Measurements from ENCODE around the gene TMOD2.
A peak's percentile ranks its signal among the peaks of the same experiment; 100 is the strongest.

Gene TMOD2

DNA sequence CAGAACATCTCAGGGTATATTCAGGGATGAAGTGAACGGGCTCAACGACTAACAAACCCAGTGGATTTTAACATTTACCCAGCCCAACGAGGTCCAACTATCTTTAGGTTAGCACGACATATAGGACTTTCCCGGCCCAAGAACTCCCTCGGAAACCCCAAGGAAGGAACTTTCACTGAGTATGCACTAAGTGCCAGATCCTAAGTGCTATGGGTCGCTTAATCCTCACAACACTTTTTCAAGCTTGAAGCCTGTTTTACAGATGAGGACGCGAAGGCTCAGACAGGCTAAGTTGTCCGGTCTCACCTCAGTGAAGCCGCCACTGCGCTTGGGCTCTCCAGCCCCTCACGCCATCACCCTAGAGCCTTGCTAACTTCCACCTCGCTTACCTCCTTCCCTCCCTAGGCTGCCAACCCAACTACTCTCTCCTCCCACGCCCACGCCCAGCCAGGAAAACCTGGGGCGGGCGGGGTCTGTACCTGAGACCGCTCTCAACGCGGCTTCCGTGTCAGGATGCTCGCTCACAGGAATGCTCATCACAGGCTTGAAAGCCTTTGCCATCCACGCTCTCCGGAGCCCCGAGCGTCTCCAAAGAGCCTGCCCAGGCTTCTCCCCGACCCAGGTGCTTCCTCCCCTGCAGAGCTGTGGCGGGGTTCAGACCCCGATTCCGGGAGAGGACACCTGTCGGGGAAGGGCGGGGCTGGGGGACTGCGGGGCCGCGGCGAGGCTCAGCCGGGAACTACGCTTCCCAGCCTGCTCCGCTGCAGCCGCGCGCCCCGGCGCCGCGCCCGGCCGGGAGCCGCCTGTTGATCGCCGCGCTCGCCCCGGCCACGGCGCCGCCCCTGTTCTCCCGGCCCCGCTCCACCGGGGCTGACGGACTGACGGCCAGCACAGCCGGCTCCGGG is at the start of gene TMOD2:
Gene TMOD2, plus strand, starts transcription at position 806 of the 905 bp plus-strand sequence. CDS start 14,845 bp downstream, outside the sequence.
- DNase-seq (ENCODE audit: low spot score): peak; percentile 71

DNA sequence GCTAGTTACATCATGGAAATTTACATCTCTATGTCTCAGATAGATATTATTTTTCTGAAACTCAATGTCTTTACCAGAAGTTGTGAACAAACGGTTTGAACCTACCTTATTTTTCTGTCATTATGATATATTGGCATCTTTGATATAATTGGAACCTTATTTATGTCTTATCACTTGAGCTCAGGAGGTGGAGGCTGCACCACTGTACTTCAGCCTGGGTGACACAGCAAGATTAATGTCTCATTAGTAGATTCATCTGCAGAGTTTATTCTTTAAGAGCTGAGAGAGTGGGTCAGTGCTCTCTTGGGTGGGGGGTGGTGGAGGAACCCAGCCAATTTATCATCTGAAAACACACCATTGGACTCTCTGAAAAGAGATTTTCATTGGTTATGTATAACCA is 48.7 kb upstream of the TMOD2 start:
- DNase-seq (ENCODE audit: low spot score): no peak

DNA sequence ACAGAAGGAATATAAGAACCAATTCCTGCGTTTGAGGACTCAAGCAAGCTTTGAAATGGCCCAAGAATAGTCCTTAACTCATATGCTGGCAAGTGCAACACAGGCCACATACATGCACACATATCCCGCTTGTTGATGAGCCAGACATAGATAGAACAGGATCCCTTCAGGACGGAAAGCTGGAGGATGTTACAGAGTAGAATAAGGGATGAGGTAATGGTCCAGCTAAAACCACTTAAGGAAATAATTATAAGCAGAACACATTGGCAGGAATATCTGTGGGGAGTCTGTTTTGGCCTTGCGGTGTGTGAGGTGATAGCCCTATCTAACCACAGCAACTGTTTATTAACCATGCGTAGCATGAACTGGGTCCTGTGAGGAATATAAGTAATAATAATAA is 45.1 kb upstream of the TMOD2 start:
- DNase-seq (ENCODE audit: low spot score): no peak

DNA sequence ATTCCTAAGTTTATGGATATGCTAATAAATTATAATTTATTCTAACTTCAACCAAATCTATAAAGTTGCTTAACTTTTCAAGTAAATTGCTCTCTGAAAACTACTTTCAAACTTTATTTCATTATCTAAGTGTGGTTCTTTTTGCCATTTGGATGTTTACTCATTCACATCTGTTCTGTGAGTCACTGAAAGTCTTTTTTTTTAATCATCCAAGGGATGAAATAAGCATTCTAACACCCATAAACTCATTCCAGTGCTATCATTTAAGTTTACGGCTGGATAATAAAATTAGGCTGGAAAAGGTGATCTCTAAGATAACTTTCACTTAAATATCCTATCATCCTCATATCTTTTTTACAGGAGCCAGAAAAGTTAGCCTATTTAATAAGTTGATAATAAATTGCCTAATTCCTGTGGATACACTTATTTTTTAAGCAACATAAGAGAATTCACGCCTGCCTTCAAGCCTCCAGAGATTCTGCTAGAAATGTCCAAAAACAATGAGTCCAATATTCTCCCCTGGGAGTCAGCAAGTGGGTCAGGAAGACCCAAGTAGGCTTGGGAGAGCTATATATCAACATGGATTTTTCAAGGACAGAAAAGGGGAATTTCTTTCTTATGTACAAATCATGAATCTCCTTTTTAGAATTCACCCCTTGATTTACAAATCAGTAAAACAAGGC is 44.3 kb upstream of the TMOD2 start:
- DNase-seq (ENCODE audit: low spot score): no peak

DNA sequence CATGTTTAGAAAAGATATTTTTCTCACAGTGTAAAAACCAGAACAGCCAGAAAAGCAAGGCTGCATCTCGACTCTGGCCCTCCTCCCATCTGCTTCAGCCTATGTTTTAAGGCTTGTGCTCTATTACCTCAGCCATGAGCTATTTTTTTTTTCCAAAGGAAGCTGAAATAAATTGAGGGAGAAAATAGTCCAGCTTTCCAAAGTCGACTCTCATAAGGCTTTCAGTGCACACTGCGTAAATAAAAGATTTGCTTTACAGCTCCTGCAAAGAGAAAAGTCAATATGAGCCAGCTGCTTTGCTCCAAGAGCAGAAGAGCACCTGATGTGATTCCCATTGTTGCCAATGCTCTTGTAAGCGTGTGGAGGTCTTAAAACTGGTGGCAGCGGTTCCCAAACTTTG is 43.4 kb upstream of the TMOD2 start:
- no peak for DNase-seq (ENCODE audit: low spot score)

DNA sequence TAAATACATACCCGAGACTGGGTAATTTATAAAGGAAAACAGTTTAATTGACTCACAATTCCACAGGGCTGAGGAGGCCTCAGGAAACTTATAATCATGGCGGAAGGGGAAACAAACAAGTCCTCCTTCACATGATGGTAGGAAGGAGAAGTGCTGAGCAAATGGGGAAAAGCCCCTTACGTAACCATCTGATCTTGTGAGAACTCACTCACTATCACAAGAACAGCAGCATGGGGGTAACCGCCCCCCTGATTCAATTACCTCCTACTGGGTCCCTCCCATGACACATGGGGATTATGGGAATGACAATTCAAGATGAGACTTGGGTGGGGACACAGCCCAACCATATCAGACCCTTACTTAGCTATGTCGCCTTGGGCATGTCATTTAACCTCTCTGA is 42.4 kb upstream of the TMOD2 start:
- DNase-seq (ENCODE audit: low spot score): no peak

DNA sequence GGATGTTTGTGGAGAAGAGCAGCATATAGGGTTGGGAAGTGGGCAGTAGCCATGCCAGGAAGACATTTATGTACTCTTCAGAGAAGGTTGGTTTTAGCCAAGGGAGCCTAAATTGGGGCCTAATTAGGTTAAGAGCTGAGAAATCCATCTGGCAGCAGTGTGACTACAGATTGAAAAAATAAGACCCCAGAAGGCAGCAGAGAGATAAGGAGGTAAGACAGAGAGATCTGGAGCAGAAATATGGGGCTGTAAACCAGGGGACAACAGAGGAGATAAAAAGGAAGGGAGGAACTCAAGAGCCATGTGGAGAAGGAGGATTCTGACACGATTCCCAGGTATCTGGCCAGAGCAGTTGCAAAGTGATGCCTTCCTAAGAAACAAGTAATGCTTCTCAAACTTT is 37.2 kb upstream of the TMOD2 start:
- DNase-seq (ENCODE audit: low spot score): no peak

DNA sequence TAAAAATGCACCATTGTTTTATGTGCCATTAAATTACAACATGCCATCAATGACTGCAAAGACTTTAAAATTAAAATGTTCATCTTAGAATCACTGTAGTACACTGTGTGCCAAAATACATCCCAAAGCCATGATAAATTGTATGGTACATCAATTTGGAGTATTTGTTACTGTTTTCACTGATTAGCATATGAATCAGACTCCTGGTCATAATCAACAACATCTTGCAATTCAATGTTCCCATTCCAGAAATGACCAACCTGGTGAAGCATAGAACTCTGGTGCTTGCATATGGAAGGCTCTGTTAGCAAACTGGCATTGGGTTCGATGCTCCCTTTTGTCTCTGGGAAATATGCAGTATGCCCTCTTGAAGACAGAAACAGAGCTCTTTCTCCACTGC is 36.5 kb upstream of the TMOD2 start:
- DNase-seq (ENCODE audit: low spot score): no peak

DNA sequence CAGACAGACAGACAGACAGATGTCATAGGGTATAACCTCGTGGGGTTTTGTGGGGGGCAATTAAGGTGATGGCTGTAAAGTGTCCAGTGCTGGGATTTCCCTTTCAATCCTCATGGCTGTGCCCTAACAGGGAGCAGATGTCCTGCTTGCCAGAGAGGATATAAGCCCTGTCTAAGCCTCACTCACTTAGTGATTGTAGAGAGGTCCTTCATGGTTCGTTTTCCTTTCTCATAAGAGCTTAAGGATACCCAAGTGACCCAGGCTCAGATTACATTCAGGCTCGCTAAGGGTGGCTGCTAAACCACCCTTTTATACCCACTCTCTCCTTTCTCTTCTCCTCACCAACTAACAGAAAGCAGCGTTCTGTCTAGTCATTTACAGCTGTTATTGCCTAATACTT is 33.2 kb upstream of the TMOD2 start:
- no peak for DNase-seq (ENCODE audit: low spot score)

DNA sequence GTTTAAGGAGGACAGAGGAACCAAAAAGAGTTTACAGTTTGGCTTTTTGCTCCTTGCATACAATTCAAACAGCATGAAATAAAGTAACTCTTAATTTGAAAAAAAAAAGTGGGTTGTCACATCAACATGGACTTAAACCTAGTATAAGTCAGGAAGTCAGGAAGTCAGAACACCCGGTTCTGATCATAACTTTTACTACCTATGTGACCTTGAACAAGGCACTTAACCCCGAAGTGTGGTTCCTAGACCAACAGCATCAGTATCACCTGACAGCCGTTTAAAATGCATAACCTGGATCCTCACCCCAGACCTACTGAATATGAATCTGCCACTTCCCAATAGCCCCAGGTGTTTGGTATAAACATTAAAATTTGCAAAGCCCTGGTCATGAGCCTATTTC is 32.7 kb upstream of the TMOD2 start:
- no peak for DNase-seq (ENCODE audit: low spot score)

DNA sequence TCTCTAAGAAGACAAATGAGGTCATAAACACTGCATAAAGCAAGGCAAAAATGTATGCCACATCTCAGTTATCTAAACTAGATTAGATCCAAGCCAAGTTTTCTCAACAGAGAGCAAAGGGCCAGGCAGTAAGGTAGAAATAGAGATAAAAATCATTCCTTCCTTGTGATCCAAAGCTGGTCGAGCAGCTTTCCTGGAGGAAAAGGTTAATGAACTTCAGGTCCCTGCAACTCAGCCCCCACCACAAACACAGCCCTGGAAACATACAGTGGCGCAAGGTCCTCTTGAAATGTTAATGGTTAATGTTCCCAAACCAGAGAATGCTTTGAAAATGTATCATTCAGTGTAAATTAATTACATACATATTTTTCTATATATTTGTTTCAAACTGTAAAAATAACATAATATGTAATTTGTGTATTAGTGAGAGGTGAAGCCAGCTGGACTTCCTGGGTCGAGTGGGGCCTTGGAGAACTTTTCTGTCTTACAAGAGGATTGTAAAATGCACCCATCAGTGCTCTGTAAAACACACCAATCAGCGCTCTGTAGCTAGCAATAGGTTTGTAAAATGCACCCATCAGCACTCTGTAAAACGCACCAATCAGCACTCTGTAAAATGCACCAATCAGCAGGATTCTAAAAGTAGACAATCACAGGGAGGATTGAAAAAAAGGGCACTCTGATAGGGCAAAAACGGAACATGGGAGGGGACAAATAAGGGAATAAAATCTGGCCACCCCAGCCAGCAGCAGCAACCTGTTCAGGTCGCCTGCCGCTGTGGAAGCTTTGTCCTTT is 31.0 kb upstream of the TMOD2 start:
- DNase-seq (ENCODE audit: low spot score): no peak

DNA sequence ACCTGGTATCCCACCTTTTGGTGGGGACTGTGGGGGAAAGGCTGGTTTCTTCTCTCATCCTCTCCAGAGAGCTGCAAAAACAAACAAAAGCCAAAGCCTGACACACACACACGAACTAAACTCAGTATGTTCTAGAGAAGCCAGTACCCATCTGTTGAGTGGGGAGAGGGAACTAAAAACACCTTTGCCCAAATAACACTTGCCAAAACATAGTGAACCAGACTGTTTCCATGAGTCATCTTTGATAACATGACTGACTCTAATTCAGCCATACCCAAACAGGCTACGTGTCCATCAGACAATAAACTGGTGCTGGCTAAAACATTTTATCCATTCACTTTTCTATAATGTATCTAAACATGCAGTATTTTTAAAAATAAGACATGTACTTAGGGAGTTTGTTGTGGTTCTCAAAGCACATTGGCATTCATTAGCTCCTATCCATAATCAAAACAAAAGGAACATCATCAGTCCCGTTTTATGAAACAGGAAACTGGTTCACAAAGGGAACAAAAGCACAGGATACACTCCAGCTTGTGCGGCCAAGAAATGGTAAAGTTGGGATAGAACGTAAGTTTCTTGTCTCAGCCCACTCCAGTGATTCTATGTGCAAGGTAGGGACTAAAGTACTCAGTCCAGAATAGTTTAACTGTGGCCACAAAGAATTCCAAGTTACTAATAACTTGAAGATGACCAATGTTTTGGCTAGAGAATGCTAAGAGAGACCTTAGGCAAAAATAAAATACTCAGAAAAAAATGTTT is 30.0 kb upstream of the TMOD2 start:
- no peak for DNase-seq (ENCODE audit: low spot score)

DNA sequence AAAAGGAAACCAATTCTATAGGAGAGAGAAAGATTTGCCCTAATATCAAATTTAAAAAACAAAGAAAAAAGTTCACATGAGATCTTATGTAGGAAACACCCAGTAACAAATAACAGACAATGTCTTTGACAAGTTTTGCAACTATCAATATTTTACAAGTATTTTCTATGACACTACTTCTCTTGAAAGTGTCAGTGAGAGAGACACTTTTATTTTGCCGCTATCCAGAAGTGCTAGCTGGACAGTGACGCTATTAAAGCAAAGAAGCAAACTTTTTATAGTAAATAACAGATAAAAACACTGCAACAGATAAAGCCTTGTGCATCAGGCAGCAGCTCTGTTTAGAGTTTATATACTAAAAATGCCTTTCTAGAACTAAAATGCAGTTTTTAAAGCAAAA is 27.2 kb upstream of the TMOD2 start:
- DNase-seq (ENCODE audit: low spot score): no peak

DNA sequence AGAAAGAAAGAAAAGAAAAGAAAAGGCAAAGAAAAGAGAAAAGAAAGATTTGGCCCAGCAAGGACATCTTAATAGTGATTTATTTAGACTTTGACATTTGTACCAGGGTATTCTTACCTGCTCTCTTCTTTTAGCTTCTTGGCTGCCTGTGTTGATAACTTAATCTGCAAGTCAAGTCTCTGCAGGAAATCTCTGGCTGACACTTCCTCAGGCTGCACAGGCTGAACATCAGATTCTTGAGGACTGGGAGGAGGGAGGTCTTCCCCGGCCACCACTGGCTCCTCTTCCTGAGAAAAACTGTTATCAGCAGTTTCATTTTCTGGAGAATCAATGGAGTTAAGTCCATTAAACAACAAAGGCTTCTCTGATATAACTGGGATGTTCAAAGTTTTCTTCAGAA is 26.7 kb upstream of the TMOD2 start:
- DNase-seq (ENCODE audit: low spot score): no peak

DNA sequence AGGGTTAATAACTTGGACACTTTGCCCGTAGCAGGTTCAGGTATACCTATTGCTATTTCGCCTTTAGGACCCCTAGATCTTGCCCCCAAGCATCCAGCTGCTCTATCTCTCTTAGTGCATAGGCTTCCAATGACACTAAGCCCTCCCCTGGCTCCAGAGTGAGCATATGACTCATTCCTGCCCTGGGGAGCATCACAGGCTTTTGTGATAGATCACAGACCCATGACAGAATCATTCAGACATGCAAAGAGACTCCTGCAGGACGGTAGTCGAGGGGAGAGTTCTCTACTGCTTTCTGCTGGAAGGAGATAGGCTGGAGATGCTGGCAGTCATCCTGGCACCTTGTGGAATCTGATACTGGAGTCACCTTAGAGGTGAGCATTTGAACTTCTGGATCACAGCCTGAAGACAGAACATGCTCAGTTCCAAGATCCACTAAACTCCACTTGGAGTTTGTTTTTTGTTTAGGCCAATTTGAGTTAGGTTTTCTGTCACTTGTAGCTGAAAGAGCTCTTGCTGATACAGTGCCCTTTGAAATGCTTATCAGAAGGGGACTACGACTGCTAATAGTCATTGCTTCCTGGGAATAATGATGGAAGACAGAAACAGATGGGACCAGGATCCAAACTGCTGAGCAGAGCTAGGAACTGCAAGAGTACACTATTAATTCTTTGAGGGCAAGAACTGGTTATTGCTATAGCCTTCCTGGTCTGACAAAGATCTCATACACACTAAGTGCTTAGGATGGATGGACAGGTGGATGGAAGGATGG is 24.9 kb upstream of the TMOD2 start:
- DNase-seq (ENCODE audit: low spot score): no peak

DNA sequence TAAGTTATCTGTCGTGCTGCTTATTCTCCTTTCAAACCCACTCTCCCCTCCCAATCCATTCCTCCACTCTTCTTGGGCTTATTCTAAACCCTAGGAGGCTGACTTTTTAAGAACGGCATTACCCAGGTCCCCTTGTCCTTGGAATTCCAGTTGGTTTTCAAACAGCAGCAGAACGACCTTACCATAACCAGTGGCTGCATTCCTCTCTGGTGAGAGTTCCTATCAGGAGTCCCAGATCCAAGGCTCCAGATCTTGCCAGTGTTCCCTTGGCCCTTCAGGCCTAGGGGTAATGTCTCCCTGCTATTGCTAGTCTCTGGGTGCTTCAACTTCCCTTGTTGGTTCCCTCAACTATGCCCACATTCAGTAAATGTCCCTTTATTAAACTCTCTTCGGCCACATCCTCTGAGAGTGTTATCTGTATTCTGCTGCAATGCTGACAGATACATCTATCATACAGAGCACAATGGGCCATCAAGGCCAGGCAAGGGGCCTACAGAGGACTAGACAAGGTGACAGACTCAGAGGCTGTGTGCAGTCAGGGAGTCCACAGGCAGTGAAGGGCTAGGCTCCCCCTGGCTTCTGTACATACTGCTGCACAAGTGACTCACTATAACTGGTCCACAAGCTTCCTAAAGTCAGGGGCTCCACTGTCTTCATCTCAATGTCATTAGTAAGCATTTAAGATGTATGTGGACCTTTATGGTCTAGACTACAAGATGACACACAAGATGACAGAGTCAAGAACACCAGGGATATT is 24.1 kb upstream of the TMOD2 start:
- DNase-seq (ENCODE audit: low spot score): no peak

DNA sequence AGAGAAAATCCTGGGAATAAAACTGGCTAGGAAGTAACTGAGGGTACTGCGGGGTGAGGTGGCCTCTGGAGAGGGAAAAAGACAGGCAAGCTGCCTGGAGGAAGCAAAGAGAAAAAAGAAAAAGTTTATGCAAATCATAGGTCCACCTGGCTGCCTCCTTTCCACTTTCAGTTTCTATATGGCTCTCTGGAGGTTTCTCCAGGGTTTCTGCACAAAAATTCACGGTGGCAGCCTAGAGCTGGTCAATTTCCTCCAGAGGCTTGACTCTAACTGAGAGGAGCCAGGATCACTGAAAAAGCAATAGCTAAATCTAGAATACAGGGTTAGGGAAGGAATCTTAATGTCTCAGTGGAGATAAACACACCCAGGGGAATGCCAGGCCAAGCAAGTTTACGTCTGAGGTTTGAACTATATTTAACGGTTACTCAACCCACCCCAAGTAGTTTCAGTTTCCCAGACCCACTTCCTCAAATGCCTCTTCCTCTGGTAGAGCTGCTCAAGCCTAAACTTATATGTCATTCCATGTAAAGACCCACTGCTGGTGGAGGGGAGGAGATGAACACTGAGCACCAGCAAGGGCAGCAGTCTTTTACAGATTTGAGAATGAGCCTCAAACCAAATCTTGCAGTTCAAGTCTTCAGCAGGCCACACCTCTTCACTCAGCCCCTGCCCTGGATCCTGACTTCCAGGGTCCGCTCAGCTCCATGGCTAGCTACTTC is 19.7 kb upstream of the TMOD2 start:
- DNase-seq (ENCODE audit: low spot score): peak; percentile 76

DNA sequence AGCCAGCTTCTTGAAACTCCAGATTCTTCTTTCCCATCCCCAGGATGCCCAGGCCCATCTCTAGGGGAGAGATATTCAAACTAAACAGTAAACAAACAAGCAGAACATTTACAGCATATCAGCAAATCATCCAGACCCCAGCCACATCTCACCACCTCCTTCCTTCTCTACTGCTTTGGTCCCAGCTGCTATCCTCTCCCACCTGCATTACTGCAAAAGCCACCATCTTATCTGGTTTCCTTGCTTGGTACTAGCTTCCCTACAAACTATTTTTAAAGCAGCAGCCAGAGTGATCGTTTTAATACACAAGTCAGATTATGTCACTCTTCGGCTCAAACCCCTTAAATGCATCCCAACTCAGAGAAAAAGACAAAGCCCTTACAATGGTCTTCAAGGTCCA is 18.8 kb upstream of the TMOD2 start:
- DNase-seq (ENCODE audit: low spot score): no peak

DNA sequence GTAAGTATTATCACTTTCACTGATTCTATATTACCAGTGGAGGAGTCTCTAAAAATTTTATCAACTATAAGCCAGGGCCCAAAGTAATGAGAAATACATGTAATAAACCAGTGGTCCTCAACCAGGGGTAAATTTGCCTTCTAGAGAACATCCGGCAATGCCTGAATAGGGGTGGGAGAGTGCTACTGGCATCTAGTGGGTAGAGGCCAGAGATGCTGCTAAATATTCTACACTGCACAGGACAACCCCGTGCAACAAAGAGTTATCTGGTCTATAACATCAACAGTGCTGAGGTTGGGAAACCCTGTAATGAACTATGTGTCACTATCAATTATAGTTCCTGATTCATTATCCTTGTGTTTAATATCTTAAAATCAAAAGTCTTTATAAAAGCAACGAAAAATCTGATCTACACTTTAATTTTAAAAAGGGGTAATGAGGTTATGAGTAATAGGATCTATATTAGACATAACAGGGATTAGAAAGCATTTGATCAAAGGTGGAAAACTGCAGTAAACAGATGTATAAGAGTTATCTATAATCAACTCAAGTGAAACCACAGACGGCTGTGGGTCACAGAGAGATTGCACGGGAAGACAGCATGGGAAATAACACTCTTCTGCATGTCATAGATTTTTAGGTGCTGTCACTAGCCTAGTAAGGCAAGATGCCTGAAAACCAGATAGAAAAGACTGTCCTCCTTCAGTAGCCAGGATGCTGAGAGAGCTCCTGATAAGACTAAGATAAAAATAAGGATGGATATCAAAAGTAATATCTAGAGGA is 16.0 kb upstream of the TMOD2 start:
- DNase-seq (ENCODE audit: low spot score): no peak

Data from germinal center (tissue), 1 donor.